Measurements from ENCODE around the gene ZNF771.

The ZNF771 gene

DNA sequence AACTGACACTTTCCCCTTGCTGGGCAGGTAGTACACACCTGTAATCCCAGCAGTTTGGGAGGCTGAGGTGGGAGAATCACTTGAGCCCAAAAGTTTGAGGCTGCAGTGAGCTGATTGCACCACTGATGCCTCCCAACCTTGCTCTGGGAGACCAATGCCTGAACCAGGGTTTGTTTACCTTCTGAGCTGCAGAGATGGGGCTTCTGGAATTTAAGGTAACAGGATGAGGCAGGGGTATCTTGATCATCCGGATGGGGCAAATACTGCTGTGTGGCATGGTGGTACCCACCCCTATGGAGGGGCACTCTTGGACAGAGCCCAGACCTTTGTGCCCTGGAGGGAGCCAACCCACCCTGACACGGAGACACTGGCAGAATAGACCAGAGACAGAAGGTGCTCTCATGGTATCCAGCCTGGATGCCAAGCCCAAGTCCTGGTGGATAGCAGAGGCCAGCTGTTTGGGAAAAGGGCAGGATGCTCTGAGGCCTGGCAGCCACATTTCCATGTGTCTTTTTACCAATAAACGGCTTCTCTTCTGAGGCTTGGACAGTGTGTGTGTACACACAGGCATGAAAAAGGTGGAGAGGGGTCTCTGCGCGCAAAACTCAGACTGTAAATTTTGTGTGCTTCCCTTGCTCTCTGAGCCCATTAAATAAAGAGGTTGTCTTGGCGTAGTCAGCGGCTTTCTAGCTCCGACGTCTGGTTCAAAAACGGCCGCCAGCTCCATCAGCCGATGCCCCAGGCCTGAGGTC lies 7.8 kb upstream of the ZNF771 start:
- DNase-seq = no peak

DNA sequence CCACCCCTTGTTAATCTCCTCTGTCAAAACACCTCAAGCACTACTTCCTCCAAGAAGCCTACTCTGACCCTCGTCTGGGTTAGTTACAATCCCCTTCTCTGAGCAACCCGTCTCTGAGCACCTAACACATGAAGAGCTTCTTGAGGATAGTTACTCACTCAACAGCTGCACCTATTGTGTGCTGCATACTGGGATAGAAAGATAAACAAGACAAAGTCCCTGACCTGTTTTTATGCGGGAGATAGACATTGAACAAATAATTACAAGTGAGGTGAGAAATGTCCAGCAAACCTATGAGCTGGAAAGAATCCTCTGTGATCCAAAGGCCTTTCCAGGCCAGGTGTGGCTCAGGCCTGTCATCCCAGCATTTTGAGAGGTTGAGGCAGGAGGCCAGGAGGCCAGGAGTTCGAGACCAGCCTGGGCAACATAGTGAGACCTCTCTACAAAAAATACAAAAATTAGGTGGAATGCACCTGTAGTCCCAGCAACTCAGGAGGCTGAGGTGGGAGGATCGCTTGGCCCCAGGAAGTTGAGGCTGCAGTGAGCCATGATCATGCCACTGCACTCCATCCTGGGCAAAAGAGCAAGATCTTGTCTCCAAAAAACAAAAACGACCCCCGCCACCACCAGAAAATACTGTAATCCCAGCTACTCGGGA lies 5.5 kb upstream of the ZNF771 start:
- no peak for DNase-seq

DNA sequence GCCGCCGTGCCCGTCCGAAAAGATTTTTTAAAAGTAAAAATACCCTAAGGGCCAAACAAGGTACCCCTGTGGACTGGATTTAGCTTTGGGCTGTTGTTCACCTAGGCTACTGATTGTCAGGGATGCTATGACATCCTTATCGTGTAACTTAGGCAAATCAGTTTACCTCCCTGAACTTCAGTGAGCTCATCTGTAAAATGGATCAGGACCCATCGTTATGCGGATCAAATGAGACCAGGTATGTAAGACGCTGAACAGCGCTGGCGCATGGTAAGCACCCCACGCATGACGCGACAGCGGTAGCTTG lies 658 bp upstream of the ZNF771 start:
- DNase-seq = no peak

DNA sequence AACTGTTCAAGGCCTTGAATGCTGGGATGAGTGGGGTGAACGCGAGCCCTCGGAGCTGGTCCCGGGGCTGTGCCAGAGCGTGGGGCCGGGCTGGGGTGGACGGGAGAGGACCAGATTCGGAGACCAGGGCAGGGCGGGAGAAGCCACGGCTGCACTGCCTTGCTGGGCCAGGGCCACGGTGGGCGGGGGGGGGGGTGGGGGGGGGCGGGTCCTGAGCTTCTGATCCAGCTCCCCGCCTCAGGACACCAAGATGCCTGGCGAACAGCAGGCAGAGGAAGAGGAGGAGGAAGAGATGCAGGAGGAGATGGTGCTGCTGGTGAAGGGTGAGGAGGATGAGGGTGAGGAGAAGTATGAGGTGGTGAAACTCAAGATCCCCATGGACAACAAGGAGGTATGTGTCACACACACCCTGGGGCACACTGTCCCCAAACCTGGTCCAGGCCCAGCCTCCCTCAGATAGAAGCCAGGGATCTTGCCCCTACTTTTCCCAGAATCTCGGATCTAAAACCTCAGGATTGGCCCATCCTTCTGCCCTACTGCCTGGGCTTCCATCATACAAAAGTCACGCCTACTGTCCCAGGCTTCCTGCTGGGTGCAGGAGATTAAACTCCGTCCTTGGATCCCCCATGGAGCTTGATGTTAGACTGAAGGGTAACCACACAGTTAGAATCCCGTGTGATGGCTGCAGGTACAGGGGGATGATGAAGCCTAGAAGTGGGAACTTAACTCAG lies 563 bp downstream of the ZNF771 start:
- DNase-seq = no peak

DNA sequence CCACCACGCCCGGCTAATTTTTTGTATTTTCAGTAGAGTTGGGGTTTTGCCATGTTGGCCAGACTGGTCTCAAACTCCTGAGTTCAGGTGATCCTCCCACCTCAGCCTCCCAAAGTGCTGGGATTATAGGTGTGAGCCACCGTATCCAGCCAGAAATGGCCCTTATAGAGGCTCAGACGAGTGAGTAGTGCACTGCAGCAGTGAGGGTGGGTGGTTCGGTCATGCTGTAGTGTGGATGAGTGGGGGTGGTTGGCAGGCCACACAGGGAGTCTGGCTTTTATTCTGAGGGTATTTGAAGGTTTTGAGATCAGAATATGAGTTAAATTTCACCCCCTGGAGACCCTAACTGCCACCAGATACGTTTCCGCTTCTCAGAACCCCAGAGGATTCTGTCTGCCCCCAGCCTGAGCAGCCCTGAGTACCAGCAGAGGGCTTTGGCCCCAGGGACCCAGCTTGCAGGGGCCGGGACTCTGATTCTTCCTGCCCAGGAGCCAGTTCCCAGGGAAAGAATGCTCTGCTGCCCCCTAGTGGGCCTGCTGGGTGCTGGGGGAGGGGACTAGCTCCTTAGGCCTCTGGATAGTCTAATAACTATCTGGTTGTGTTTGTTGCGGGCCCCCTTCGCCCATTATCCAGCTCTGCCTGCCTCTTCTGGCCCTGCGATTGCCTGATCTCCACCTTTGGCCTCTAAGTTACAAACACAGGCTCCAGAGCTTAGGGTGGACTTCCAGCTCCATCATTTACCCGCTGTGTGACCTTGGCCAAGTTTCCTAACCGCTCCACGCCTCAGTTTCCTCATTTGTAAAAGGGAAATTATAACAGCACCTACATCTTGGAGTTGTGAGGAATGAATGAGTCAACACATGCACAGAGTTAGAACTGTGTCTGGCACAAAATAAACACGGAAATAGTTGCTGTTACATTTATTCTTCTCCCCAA lies 2.0 kb downstream of the ZNF771 start:
- peak; percentile 69 for DNase-seq

DNA sequence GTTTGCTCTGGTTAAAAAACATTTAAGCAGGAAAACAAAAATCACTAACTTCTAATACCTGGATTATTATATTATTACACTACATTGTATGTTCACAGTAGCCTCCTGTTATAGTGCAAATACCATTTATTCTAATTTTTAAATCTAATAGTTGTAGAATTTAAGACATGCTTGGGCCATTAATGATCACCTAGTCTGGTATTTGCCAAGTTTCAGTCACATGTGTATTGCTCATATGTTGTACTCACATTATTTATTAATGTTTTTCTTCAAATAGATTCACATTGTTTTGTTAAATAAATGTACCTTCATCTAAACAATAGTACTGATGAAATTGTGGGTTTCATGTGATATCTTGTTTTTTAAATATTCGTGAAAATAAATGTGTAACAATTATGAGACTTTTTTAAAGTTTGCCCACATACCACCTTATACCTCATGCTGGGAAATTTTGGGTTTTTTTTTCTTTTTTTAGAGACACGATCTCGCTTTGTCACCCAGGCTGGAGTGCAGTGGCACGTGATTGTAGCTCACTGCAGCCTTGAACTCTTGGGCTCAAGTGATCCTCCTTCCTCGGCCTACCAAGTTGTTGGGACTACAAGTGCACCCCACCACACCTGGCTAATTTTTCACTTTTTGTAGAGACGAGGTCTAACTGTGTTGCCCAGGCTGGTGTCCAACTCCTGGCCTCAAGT lies 5.9 kb downstream of the ZNF771 start:
- no peak for DNase-seq

DNA sequence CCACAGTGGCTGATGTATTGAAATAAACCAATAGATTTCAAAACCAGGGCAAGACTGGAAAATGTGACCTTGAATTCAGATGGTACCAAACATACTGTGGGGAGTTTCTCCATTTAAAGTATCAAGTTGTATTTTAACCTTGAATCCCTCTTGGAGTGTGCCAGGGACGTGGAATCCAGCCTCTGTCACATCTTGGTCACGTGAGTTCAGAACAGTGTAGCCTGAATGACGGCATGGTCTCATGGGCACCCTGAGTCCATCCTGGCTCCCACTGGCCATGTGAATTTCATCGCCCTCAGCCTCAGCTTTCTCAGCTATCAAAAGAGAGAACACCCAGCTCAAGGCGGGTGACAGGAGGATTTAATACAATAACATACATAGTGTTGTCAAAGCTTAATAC lies 6.8 kb downstream of the ZNF771 start:
- no peak for DNase-seq

DNA sequence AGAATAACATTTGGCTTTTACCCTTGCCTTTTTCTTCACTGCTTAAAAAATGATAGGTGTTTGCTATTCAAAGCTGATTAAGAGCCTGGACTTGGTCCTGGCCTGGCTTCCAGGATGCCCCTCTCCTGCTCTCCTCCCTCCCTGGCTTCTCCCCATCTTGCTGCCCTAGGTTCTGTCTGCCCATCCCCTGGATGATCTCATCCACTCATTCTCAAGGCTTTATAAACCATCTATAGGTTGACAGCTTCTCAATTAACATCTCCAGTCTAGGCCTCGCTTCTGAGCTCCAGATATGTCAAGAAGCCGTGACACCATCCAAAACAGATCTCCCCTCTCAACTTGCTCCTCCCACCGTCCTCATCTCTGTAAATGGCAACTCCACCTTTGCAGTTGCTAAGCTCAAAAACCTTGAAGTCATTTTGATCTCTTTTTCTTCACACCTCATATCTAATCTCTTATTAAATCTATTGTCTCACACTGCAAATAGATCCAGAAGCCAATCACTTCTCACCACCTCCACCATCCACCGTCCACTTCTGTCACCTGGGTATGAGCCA lies 8.7 kb downstream of the ZNF771 start:
- no peak for DNase-seq

DNA sequence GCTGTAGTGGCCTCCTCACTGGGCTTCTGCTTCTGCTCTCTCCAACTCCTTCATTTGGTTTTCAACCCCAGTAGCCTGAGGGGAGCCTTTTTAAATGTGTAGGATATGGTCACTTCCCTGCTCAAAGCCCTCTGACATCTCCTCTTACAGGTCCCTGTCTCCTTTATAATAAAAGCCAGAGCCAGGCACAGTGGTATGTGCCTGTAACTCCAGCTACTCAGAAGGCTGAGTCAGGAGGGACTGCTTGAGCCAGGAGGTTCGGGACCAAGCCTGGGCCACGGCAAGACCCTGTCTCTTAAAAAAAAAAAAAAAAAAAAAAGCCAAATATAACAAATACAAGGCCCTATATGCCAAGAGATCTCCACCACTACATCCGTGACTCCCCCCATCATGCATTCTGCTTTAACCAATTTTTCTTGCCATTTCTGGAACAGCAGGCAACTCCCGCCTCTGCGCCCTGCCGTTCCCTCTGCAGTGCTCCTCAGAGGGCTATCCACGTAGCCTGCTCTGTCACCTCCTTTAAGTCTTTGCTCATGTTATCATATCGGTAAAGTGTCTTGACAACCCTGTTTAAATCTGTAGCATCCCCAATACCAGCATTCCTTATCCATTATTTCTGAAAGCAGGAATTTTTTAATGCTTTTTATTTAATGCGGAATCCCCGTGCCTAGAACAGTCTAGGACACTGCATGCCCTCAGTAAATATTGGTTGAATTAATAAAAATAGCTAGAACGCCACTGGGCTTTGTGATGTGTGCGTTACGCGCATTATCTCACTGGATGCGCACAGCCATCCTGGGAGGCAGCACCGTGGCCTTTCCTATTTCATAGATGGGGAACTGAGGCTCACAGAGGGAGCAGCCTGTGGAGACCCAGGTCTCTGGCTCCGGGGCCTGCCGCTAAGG lies 9.5 kb downstream of the ZNF771 start:
- DNase-seq = no peak

DNA sequence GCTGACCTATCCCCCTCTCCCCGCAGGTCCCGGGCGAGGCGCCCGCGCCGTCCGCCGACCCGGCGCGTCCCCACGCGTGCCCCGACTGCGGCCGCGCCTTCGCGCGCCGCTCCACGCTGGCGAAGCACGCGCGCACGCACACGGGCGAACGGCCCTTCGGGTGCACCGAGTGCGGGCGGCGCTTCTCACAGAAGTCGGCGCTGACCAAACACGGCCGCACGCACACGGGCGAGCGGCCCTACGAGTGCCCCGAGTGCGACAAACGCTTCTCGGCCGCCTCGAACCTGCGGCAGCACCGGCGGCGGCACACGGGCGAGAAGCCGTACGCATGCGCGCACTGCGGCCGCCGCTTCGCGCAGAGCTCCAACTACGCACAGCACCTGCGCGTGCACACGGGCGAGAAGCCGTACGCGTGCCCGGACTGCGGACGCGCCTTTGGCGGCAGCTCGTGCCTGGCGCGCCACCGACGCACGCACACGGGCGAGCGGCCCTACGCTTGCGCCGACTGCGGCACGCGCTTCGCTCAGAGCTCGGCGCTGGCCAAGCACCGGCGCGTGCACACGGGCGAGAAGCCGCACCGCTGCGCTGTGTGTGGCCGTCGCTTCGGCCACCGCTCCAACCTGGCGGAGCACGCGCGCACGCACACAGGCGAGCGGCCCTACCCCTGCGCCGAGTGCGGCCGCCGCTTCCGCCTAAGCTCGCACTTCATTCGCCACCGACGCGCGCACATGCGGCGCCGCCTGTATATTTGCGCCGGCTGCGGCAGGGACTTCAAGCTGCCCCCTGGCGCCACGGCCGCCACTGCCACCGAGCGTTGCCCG lies 10.3 kb downstream of the ZNF771 start:
- peak; percentile 85 for DNase-seq

DNA sequence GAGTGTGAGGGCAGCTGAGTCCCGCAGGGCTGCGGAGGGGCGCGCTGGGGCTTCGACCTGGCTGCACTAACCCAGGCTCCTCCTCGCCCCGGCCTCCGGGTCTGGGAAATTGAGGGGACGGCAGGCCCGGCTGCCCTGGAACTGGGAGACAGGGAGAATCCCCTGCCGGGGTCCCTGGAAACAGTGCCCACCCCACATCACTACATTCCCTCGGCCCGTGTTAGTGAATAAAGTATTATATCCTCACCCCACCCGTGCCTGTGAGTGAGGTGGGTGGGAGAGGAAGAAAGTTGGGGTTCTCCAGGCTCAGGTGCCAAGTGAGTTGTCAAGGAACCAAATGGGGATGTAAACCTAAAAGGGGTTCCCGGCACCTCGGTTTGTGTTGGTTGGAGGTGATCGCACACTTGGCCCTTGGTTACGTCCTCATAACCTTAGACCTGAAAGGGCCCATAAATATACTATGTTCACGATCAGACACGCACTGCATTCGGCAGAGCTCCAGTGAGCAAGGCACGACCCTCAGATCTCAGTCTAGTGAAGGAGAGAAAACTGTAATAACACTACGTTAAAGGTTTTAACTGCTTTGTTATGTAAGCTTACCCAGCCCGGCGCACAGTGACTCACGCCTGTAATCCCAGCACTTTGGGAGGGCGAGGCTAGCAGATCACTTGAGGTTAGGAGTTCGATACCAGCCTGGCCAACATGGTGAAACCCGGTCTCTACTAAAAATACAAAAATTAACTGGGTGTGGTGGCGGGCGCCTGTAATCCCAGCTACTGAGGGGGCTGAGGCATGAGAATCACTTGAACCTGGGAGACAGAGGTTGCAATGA lies 11.2 kb downstream of the ZNF771 start:
- no peak for DNase-seq

DNA sequence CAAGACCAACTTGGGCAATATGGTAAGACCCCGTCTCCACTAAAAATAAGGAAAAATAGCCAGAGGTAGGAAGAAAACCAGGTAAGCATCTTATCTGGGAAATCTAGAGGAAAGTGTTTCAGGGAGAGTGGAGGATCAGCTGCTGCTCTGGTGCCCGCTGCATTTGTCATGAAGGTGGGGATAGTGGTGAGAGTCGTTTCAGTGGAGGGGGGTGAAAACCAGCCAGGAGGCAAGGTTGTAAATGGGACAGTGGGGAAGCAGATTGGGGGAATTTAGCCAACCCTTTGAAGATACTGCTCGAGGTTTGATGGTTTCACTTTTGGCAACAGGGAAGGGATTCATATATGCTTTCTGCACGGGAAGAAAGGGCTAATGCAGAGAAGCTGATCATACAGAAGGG lies 13.6 kb downstream of the ZNF771 start:
- no peak for DNase-seq

DNA sequence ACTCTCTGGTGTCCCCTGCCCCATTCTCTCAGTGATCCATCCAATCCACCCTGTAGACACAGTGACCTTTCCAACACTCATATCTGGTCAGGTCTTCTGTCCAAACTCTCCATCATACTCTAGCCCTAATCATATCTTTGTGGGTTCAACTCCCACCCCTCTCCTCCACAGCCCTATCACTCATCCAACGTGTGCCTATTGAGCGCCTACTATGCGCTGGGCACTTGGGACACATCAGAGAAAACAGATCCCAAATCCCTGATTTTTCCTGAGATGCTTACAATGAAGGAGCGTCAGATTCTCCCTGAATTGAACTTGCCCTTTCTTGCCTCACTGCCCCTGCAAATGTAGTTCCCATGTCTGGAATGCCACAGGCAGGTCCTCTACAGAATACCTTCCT lies 20.6 kb downstream of the ZNF771 start:
- no peak for DNase-seq

DNA sequence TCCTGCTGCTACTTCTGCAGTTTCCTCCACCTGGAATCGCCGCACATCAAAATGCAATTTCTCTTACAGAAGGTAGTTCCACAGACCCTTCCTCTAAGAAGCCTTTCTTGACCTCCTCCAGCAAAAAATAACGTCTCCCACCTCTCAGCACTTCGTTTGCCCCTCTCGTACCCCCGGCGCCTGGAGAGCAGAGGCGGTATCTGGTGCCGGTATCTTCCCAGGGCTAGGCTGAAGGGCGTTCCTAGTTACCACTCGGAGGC lies 21.9 kb downstream of the ZNF771 start:
- no peak for DNase-seq

DNA sequence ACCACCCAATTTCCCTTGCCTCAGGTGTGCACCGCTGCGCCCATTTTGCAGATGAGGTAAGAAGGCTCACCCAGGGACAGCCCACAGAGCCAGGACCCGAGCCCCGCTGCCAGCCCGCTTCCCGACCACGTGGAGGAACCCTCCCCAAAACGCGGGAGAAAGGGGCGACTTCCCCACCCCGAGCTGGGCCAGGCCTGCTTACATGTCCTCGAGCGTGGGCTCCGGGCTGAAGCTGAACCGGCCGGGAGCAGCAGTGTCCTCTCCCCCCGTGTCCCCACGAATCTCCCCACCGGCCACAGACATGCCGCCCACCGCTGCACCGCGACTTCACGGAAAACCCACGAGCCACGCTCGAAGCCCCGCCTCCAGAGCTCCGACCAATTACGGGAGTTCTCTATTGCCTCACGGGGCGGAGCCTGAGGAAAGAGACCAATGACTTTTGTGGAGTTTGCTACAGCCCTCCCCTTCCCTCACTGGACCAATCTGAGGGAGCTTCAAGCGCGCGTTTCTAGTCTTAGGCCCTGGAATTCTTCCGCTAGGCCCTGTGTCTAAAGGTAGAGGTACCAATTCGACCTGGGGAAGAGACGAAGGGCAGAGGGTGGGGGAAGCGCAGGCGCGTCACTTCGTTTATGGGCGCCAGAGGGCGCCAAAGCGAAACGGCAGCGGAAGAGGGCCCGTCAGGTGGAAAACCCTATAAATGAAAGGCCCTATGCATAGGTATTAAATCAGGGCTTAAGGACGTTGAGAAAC lies 22.4 kb downstream of the ZNF771 start, which contains the start of gene DCTPP1:
Gene DCTPP1, minus strand, starts transcription at position 353 of the 750 bp plus-strand sequence. Its CDS starts 50 bp downstream, at position 303.
- peak; percentile 92 for DNase-seq

DNA sequence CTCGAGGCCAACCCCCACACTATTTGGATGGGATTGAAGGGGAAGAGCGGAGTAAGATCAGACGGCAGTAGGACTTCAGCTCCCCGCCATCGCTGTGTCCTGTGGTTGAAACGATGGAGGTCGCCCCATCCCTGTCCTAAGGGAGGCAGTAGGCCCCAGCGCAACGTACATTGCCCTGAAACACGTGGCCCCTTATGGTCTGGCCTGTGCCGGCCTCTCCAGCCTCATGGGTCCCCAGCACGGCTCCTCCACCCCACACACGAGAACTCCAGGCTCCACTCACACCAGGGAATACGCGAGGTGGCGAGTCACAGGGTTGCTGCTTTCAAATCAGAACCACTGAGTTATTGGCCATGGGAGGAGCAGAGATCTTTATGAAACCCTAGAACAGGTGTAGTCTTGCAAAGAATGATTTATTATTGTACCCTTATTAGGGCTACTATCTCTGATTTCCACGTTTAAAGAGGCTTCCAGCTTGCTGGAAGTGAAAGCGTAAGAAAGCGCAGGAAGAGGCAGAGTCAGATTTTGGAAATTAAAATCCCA lies 23.1 kb downstream of the ZNF771 start:
- no peak for DNase-seq

DNA sequence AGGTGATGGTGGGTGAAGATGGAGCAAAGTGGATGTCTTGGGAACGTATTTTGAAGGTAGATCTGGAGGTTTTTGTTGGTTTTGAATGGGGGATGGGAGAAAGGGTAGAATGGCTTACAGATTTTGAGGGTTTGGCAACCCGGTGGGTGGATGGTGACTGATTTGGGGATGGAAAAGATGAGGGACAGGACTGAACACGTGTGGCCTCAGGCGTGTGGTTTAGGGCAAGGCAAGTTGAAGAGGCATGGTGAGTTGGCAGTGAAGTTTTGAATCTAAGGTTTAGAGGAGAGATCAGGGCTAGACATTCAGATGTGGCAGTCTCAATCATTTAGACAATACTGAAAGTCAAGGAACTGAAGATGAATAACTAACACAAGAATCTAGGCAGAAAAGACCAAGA lies 27.4 kb downstream of the ZNF771 start:
- DNase-seq = no peak

DNA sequence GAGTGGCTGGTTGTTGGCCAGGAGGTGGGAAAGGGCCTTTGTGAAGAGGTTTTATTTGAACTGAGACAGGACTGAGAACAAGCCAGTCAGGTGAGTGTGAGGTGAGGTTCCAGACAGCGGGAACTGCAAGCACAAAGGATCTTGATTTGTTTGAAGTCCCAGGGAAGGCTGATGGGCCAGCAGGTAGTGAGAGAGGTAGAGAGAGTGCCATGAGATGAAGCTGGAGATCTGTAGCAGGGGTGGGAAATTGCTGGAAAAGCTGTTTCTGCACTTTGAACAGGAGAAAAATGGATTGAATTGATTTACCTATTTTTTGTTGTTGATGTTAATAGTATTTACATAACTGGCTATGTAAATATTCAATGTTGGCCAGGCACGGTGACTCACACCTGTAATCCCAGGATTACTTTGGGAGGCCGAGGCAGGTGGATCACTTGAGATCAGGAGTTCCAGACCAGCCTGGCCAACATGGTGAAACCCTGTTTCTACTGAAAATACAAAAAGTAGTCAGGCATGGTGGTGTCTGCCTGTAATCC lies 30.2 kb downstream of the ZNF771 start:
- DNase-seq = no peak

All from NCI-H1048 (cell line).